Measurements from ENCODE around the gene CAND2. TPM values are rescaled to one million over a fixed set of nuclear protein-coding genes. Genes with fewer than 3 reads are reported as not detected.
"Not testable (repeated sequence)": the region's sequence is repeated elsewhere in the genome, so short reads cannot be mapped to it uniquely, and the experiment has no call there.

CAND2 gene
- total RNA-seq, 2 experiments from 2014 or later, result 0.05 to 0.09 TPM

DNA sequence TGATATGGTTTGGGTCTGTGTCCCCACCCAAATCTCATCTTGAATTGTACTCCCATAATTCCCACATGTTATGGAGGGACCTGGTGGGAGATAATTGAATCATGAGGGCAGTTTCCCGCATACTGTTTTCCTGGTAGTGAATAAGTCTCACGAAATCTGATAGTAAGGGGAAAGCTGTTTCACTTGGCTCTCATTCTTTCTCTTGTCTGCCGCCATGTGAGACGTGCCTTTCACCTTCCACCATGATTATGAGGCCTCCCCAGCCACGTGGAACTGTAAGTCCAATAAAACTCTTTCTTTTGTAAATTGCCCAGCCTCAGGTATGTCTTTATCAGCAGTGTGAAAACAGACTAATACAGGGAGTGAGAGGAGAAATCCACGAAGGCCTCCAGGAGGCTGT lies 20.5 kb upstream of the CAND2 start:
- H3K36me3 Mint-ChIP-seq; H3K9me3 Mint-ChIP-seq (ENCODE audit: low read depth); ATAC-seq; H3K4me3 Mint-ChIP-seq; H3K27ac Mint-ChIP-seq; CTCF ChIA-PET; H3K4me1 Mint-ChIP-seq; DNase-seq: not testable (repeated sequence)
- peaks cover 32% of the 10 kb centered on the region for H3K27me3 Mint-ChIP-seq

DNA sequence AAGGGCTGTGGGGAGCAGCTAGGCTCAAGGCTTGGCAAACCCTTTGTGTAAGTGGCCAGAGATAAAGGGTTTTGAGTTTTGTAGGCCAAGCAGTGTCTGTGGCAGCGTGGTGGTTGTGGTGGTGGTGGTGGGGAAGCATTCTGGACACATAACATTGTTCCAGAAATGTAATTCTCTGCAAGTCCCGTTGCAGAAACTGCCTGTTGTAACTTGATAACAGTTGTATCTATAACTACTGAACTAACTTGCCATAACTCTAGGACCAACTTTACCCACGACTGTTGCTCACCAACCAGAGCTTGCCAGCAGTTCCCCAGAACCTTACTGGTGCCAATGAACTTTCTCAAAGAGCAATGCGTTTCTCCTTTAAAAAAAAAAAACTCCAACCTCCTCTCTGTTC lies 19.3 kb upstream of the CAND2 start:
- CTCF ChIA-PET, result interaction anchor here (1.9 kb wide), 1 partner anchor 13 kb away, joined by 4 read pairs; no protein-coding TSS in a partner anchor
- H3K4me3 Mint-ChIP-seq, result no peak overlapping the region
- H3K27ac Mint-ChIP-seq, result no peak overlapping the region
- peaks cover 35% of the 10 kb centered on the region for H3K27me3 Mint-ChIP-seq
- H3K4me1 Mint-ChIP-seq, result peaks cover 2% of the 10 kb centered on the region
- ATAC-seq (no peak), DNase-seq (no peak)
- H3K36me3 Mint-ChIP-seq, result no peaks in the 10 kb centered on the region
- H3K9me3 Mint-ChIP-seq (ENCODE audit: low read depth), result no peaks in the 10 kb centered on the region

DNA sequence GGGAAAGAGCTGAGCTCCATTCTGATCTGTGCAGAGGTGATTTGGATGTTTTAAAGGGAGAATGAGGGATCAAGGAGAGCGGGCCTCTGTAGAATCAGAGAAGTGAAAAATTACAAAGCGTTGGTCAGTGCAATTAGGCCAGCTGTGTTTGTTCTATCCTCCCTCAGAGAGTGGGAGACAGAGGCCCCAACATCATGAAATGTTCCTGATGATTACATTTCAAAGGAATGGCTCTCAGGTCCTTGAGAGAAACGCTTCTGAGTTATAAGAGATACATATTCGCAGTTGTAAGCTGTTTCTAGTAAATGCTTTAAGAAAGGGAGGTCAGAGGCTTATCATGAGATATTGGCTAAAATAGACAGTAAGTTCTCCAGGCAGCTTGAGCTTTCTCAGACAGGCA lies 15.7 kb upstream of the CAND2 start:
- no peak overlapping the region for H3K4me3 Mint-ChIP-seq
- H3K4me1 Mint-ChIP-seq, result no peaks in the 10 kb centered on the region

DNA sequence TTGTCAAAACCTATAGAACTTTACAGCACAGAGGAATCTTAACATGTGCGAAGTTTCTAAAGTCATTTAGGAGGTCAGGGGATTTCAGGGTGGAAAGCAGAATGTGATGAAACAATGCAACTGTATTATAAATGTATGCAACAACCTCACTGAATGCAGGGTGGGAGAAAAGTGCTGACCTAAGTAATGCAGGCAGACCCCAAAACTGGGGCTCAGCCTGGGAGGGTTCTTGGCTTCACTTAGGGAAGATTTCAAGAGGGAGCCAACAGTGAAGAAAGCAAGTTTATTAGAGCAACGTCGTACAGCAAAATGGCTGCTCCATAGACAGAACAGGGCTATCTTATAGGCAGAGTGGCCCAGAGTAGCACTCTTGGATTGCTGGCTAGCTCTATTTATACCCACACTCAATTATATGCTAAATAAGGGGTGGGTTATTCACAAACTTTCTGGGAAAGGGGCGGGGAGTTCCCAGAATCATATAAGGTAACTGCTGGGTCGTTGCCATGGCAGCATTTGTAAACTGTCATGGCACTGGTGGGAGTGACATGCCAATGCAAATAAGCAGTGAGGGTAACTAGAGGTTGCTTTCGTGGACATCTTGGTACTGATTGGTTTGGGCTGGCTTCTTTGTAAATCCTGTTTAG lies 14.2 kb upstream of the CAND2 start:
- ATAC-seq (no peak), DNase-seq (no peak)
- H3K4me1 Mint-ChIP-seq, result no peaks in the 10 kb centered on the region
- CTCF ChIA-PET, result no interaction called here
- H3K27me3 Mint-ChIP-seq, result peaks cover 51% of the 10 kb centered on the region
- H3K36me3 Mint-ChIP-seq, result no peaks in the 10 kb centered on the region
- no peak overlapping the region for H3K4me3 Mint-ChIP-seq
- no peak overlapping the region for H3K27ac Mint-ChIP-seq
- H3K9me3 Mint-ChIP-seq (ENCODE audit: low read depth), result no peaks in the 10 kb centered on the region

More for the DNA sequence above, 15.7 kb upstream of the CAND2 start:
- H3K36me3 Mint-ChIP-seq, result no peaks in the 10 kb centered on the region
- H3K9me3 Mint-ChIP-seq (ENCODE audit: low read depth), result no peaks in the 10 kb centered on the region
- ATAC-seq (no peak), DNase-seq (no peak)
- H3K27me3 Mint-ChIP-seq, result peaks cover 43% of the 10 kb centered on the region
- CTCF ChIA-PET, result interaction anchor here (1.2 kb wide), 1 partner anchor 30 kb away, joined by 5 read pairs; no protein-coding TSS in a partner anchor
- no peak overlapping the region for H3K27ac Mint-ChIP-seq

DNA sequence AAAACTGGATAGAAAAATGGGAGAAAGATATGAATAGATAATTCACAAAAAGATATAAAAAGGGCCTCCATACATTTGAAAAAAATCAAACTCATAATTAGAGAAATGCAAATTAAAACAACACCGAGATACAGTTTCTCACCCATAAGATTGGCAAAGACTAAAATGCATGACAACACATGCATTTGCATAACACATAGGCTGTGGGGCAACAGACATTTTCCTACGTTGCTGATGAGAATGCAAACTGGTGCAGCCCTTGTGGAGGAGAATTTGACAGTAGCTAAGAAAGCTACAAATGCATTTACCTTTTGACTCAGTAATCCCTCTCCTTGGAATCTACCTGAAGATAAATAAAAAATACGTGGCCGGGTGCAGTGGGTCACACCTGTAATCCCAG lies 11.4 kb upstream of the CAND2 start:
- DNase-seq (no peak), ATAC-seq (no peak)
- no peaks in the 10 kb centered on the region for H3K36me3 Mint-ChIP-seq
- CTCF ChIA-PET, result no interaction called here
- H3K9me3 Mint-ChIP-seq (ENCODE audit: low read depth), result no peaks in the 10 kb centered on the region
- no peak overlapping the region for H3K4me3 Mint-ChIP-seq
- H3K4me1 Mint-ChIP-seq, result no peaks in the 10 kb centered on the region
- H3K27me3 Mint-ChIP-seq, result peaks cover 57% of the 10 kb centered on the region
- no peak overlapping the region for H3K27ac Mint-ChIP-seq

DNA sequence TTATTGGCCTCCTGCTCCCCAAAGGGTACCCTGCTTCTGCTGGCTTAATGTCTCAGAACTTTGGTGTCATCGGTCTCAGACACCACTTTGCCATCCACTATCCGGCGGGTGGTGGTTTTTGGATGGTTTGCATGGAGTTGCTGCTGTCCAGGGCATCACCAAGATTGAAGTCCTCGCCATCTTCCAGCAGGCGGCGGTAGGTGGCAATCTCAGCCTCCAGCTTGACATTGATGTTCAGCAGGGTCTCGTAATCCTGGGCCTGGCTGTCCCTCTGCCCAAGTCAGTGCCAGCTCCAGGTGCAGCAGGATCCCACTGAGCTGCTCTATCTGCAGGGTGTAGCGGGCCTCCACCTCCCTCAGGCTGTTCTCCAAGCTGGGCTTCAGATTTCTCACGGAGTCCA lies 9.1 kb upstream of the CAND2 start:
- H3K36me3 Mint-ChIP-seq; H3K9me3 Mint-ChIP-seq (ENCODE audit: low read depth); H3K4me3 Mint-ChIP-seq; H3K4me1 Mint-ChIP-seq; H3K27ac Mint-ChIP-seq: not testable (repeated sequence)
- DNase-seq (peak; percentile 77), ATAC-seq (peak; percentile 45)
- CTCF ChIA-PET, result interaction anchor here (0.6 to 3.2 kb wide), 13 partner anchors 8 to 1886 kb away, joined by 3 to 31 read pairs (median 5); partner anchors contain the start of genes CAND2 and RPL32
- peaks cover 44% of the 10 kb centered on the region for H3K27me3 Mint-ChIP-seq

DNA sequence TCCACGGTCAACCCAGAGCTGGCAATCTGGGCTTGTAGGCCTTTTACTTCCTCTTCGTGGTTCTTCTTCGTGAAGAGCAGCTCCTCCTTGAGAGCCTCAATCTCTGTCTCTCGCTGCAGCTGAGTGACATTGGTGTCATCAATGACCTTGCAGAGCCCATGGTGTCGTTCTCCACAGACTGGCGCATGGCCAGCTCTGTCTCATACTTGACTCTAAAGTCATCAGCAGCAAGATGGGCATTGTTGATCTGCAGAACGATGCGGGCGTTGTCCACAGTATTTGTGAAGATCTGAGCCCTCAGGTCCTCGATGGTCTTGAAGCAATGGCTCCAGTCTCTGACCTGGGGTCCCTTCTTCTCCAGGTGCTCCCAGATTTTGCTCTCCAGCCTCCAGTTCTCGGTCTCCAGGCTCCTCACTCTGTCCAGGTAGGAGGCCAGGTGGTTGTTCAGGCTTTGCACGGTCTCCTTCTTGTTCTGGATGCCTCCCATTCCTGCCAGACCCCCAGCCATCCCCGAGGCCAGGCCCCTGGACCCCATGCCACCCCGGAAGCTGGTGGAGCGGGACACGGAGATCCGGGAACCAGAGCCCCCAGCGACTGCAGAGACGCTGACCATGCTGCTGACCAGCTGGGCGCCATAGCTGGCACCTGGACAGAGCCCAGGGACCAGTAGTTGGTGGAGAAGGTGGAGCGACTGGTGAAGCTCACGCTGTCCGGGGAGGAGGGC lies 8.4 kb upstream of the CAND2 start:
- peaks cover 37% of the 10 kb centered on the region for H3K27me3 Mint-ChIP-seq
- H3K27ac Mint-ChIP-seq, result not testable (repeated sequence)

DNA sequence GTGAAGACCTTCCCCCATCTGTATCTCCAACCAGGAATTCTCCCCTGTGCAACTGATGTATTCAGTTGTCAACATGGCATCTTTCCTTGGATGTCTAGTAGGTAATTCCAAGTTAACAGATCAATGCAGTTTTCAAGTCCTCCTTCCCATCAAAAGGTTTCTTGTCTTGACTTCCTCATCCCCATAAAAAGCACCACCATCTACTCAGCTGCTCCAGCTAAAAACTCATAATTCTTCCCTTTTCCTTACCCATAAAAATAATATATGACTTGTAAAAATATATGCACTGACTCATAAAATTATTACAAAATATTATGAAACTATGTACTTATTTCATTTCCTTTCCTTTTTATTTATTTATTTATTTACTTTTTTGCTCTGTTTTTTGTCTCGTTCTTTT lies 5.0 kb upstream of the CAND2 start:
- no peak overlapping the region for H3K4me3 Mint-ChIP-seq
- peaks cover 32% of the 10 kb centered on the region for H3K27me3 Mint-ChIP-seq
- H3K36me3 Mint-ChIP-seq, result no peaks in the 10 kb centered on the region
- no peak for ATAC-seq
- no peaks in the 10 kb centered on the region for H3K9me3 Mint-ChIP-seq (ENCODE audit: low read depth)
- H3K27ac Mint-ChIP-seq, result no peak overlapping the region
- DNase-seq, result no peak
- CTCF ChIA-PET, result interaction anchor here (1.3 kb wide), 1 partner anchor 19 kb away, joined by 4 read pairs; no protein-coding TSS in a partner anchor
- peaks cover 3% of the 10 kb centered on the region for H3K4me1 Mint-ChIP-seq

More for the DNA sequence above, 8.4 kb upstream of the CAND2 start:
- H3K4me1 Mint-ChIP-seq; H3K9me3 Mint-ChIP-seq (ENCODE audit: low read depth); DNase-seq; ATAC-seq; H3K4me3 Mint-ChIP-seq; H3K36me3 Mint-ChIP-seq: not testable (repeated sequence)
- CTCF ChIA-PET, result interaction anchor here (0.5 to 3.2 kb wide), 14 partner anchors 9 to 1885 kb away, joined by 3 to 31 read pairs (median 4); partner anchors contain the start of genes CAND2 and RPL32

DNA sequence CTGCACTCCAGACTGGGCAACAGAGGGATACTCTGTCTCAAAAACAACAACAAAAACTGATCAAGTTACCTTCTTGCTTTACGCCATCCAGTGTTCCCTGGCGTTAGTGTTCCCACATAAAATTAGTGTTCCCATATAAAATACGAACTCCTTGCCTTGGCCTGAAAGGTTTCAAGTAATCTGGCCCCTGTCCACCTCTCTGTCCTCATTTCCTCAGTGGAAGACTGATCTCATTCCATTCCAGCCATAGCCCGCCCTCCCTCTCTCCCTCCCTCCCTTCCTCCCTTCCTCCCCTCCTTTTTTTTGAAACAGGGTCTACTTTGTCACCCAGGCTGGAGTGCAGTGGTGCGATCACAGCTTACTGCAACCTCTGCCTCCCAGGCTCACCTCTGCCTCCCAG lies 2.8 kb upstream of the CAND2 start:
- no peak for ATAC-seq
- peaks cover 32% of the 10 kb centered on the region for H3K27me3 Mint-ChIP-seq
- H3K36me3 Mint-ChIP-seq, result no peaks in the 10 kb centered on the region
- no peak overlapping the region for H3K27ac Mint-ChIP-seq
- H3K9me3 Mint-ChIP-seq (ENCODE audit: low read depth), result no peaks in the 10 kb centered on the region
- CTCF ChIA-PET, result interaction anchor here (0.7 kb wide), 1 partner anchor 114 kb away, joined by 3 read pairs; no protein-coding TSS in a partner anchor
- no peak for DNase-seq
- peaks cover 3% of the 10 kb centered on the region for H3K4me1 Mint-ChIP-seq
- H3K4me3 Mint-ChIP-seq, result no peak overlapping the region

DNA sequence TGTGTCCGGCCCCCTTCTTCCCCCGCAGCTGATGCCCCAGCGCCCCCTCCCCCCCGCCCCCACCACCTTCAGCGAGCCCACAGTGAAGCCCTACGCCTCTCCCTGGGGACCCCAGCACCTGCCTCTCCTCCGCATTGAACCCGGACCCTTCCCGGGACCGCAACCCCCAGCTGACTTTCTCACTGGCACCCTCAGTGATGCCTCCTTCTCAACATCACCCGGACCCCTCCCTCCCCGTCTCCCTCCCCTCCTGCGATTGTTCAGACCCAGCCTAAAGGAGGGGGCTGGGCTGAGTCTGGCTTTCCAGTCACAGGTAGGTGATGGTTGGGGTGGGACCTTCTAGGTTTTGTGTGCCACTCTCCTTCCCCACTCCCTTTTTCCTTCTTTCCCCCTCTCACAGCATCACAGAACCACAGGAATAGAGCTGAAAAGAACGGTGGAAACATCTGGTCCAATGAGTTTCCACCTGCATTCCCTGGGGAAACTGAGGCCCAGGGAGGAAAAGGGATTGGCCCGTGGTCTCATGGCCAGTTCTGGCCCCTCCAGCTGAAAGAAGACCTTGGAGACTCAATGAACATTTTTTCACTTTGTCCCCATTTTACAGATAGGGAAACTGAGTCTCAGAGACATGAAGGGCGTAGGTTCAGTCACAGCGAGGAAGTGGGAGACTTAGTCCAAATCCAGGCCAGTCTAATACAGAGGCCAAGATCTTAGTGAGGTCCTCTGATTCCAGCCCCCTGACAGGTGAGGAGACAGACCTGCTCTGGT lies 828 bp downstream of the CAND2 start:
- H3K27me3 Mint-ChIP-seq, result peaks cover 29% of the 10 kb centered on the region
- no peak for DNase-seq
- H3K9me3 Mint-ChIP-seq (ENCODE audit: low read depth), result no peaks in the 10 kb centered on the region
- H3K4me1 Mint-ChIP-seq, result peaks cover 3% of the 10 kb centered on the region
- no peak overlapping the region for H3K4me3 Mint-ChIP-seq
- CTCF ChIA-PET, result interaction anchor here (0.7 to 3.0 kb wide), 5 partner anchors 10 to 1156 kb away, joined by 3 to 15 read pairs (median 5); partner anchors contain the start of gene RPL32
- H3K27ac Mint-ChIP-seq, result no peak overlapping the region
- no peaks in the 10 kb centered on the region for H3K36me3 Mint-ChIP-seq
- no peak for ATAC-seq

DNA sequence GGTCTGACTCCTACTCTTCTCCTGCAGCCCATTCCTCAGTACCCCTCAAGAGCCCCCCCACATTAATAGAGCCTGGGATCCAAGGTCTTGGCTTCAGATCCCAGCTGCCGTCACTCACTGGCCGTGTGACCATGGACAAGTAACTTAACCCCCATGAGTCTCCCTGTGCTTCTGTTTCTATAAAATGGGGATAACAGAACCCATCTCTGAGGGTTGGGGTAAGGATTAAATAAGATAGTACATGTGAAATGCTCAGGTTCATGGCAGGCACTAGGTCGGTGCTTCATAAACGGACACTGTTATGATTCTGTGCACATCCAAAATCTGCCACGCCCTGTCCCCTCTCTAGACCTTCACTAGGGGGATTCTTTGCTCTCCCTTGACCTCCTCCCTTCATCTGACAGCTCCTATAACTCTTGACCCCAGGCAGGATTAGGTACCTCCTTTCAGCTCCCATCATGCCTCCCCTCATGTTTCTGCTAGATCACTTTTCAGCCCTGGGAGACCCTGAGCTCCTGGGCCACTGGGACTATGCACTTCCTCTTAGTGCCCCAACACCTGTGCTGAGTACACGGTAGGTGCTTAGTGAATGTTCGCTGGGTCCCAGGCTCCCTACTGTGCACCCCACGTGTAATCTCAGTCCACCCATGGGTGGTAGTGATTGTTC lies 1.5 kb downstream of the CAND2 start:
- Mint-ChIP-seq H3K4me3 (no peak overlapping the region), H3K4me1 (peaks cover 3% of the 10 kb centered on the region), H3K27me3 (peaks cover 29% of the 10 kb centered on the region), H3K36me3 (no peaks in the 10 kb centered on the region), H3K9me3 (ENCODE audit: low read depth) (no peaks in the 10 kb centered on the region), H3K27ac (no peak overlapping the region)
- CTCF ChIA-PET, result interaction anchor here (1.2 to 3.0 kb wide), 3 partner anchors 9 to 11 kb away, joined by 3 to 15 read pairs (median 11); no protein-coding TSS in a partner anchor
- DNase-seq (no peak), ATAC-seq (no peak)

DNA sequence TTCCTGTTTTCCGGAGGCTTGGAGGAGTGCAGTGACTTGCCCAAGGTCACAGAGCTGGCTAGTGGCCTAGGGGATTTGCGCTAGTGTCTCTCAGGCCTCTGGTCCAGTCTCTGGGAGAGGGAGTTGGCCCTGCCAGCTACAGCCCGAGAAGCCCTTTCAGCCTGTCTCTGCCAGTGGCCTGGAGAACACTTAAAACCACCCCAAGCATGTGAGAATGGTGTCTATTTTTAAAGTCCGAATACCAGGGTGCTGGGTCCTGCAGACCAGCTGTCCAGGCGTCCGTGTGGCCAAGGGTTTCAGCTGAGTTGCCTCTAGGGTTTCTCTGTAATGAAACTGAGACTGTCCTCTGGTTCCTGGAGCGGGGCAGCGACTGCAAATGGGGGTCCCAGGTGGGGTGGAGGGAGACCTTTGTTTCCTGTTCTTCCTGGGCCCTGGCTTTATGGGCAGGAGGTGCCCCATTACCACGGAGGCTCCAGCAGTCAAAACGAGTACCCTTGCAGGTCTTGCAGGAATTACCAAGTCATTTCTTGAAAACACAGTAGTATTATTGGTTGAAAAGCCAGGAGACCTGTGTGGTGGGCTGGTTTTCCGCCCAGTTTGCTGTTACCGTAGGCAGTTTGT lies 2.2 kb downstream of the CAND2 start:
- no peaks in the 10 kb centered on the region for H3K36me3 Mint-ChIP-seq
- peaks cover 29% of the 10 kb centered on the region for H3K27me3 Mint-ChIP-seq
- no peak overlapping the region for H3K4me3 Mint-ChIP-seq
- no peaks in the 10 kb centered on the region for H3K9me3 Mint-ChIP-seq (ENCODE audit: low read depth)
- DNase-seq (no peak), ATAC-seq (no peak)
- CTCF ChIA-PET, result interaction anchor here (1.2 to 3.0 kb wide), 3 partner anchors 10 to 11 kb away, joined by 3 to 15 read pairs (median 11); no protein-coding TSS in a partner anchor
- H3K4me1 Mint-ChIP-seq, result peaks cover 3% of the 10 kb centered on the region
- no peak overlapping the region for H3K27ac Mint-ChIP-seq

All from activated CD8-positive, alpha-beta memory T cell treated with anti-CD3 and anti-CD28 coated beads, Interleukin-2, amount 10 ng/mL, durations not matched to agents 7 days and 5 days (primary cell).